ENCODE data around the gene PELI1.

The PELI1 gene

DNA sequence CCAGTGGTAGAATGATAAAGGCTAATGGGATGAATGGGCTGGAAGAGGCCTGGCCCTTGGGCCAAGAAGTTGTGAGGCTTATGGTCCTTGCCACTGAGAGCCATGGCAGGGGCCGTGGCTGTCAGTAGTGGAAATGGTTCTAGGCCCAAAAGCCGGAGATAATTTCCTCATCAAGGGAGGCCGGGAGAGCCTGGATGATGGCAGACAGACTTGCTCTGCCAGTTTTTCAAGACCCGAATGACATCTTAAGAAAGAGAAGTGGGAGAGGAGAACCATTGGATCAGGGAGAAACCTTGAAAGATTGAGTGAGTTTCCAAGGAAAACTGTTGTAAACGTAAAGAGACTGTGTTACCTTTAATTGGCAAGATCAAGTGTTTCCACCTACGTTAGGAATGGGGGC lies 78.7 kb downstream of the PELI1 start:
- ChIA-PET POLR2A (no interaction called here), CTCF (no interaction called here)
- no peak for TF ChIP-seq ZNF174 (tag by site-specific recombination; IDR thresholded peaks at IDR 0.05)
- TF ChIP-seq ZNF280D (tag by site-specific recombination; IDR thresholded peaks at IDR 0.05) = no peak
- no peak for TF ChIP-seq TCF7L2 (IDR thresholded peaks at IDR 0.05; ENCODE audit: borderline replicate concordance, low read depth, low read length)
- TF ChIP-seq ZNF157 (tag by site-specific recombination; IDR thresholded peaks at IDR 0.05) = no peak
- TF ChIP-seq ZNF544 (tag by site-specific recombination; IDR thresholded peaks at IDR 0.05) = no peak
- TF ChIP-seq ZNF513 (tag by site-specific recombination; IDR thresholded peaks at IDR 0.05) = no peak
- Histone ChIP-seq H3K4me3 (ENCODE audit: low read depth, low read length) (no peak overlapping the region), H3K27ac (ENCODE audit: extremely low read depth, low read depth, low read length) (no peak overlapping the region), H3K36me3 (ENCODE audit: control insufficient read depth in 2 of 2, insufficient read depth in 1 of 2, low read length in 2 of 2) (no peaks in the 10 kb centered on the region), H3K4me1 (ENCODE audit: control insufficient read depth, insufficient read depth, low read length) (no peaks in the 10 kb centered on the region), H3K9me3 (ENCODE audit: control insufficient read depth, insufficient read depth, low read depth, low read length) (no peaks in the 10 kb centered on the region)

DNA sequence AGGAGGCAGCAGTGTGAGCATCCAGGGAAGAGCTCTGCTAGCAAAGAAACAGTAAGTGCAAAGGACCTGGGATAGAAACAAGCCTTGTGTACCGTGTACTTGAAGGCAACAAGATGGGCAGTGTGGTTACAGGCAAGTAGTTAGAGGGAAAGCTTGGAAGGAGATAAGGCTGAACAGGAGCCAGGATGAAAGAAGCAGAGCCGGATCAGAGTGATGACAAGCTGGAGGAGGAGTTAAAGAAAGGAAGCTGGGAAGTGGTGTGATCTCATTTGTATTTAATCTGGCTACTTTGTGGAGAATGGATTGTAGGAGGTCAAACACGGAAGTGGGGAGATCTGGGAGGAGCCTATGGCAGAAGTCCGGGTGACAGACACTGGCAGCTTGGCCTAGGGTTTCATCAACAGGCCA lies 80.3 kb downstream of the PELI1 start:
- no peaks in the 10 kb centered on the region for H3K36me3 ChIP-seq (ENCODE audit: control insufficient read depth in 2 of 2, insufficient read depth in 1 of 2, low read length in 2 of 2)
- POLR2A ChIA-PET = interaction anchor here (0.6 kb wide), 1 partner anchor 1066 kb away, joined by 3 read pairs; the partner anchor contains the start of gene RAB1A
- no peak overlapping the region for H3K27ac ChIP-seq (ENCODE audit: extremely low read depth, low read depth, low read length)
- 0 out of 2 replicates have a peak, but pooled peaks have one; percentile 34 for TF ChIP-seq ZBTB17 (tag by site-specific recombination; IDR thresholded peaks at IDR 0.05)
- peak; percentile 54 for TF ChIP-seq ZNF623 (tag by site-specific recombination; IDR thresholded peaks at IDR 0.05)
- TF ChIP-seq, protein P1, sequence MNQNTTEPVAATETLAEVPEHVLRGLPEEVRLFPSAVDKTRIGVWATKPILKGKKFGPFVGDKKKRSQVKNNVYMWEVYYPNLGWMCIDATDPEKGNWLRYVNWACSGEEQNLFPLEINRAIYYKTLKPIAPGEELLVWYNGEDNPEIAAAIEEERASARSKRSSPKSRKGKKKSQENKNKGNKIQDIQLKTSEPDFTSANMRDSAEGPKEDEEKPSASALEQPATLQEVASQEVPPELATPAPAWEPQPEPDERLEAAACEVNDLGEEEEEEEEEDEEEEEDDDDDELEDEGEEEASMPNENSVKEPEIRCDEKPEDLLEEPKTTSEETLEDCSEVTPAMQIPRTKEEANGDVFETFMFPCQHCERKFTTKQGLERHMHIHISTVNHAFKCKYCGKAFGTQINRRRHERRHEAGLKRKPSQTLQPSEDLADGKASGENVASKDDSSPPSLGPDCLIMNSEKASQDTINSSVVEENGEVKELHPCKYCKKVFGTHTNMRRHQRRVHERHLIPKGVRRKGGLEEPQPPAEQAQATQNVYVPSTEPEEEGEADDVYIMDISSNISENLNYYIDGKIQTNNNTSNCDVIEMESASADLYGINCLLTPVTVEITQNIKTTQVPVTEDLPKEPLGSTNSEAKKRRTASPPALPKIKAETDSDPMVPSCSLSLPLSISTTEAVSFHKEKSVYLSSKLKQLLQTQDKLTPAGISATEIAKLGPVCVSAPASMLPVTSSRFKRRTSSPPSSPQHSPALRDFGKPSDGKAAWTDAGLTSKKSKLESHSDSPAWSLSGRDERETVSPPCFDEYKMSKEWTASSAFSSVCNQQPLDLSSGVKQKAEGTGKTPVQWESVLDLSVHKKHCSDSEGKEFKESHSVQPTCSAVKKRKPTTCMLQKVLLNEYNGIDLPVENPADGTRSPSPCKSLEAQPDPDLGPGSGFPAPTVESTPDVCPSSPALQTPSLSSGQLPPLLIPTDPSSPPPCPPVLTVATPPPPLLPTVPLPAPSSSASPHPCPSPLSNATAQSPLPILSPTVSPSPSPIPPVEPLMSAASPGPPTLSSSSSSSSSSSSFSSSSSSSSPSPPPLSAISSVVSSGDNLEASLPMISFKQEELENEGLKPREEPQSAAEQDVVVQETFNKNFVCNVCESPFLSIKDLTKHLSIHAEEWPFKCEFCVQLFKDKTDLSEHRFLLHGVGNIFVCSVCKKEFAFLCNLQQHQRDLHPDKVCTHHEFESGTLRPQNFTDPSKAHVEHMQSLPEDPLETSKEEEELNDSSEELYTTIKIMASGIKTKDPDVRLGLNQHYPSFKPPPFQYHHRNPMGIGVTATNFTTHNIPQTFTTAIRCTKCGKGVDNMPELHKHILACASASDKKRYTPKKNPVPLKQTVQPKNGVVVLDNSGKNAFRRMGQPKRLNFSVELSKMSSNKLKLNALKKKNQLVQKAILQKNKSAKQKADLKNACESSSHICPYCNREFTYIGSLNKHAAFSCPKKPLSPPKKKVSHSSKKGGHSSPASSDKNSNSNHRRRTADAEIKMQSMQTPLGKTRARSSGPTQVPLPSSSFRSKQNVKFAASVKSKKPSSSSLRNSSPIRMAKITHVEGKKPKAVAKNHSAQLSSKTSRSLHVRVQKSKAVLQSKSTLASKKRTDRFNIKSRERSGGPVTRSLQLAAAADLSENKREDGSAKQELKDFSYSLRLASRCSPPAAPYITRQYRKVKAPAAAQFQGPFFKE (tag by site-specific recombination; IDR thresholded peaks at IDR 0.05; ENCODE audit: borderline replicate concordance) = no peak
- TF ChIP-seq YY1 (tag by site-specific recombination; IDR thresholded peaks at IDR 0.05) = no peak
- TF ChIP-seq ZNF514 (tag by site-specific recombination; IDR thresholded peaks at IDR 0.05) = no peak
- TF ChIP-seq ZNF121 (tag by site-specific recombination; IDR thresholded peaks at IDR 0.05) = no peak
- CTCF ChIA-PET = interaction anchor here (0.6 kb wide), 1 partner anchor 340 kb away, joined by 3 read pairs; no protein-coding TSS in a partner anchor
- H3K9me3 ChIP-seq (ENCODE audit: control insufficient read depth, insufficient read depth, low read depth, low read length) = no peaks in the 10 kb centered on the region
- no peaks in the 10 kb centered on the region for H3K4me1 ChIP-seq (ENCODE audit: control insufficient read depth, insufficient read depth, low read length)
- no peak overlapping the region for H3K4me3 ChIP-seq (ENCODE audit: low read depth, low read length)
